Thoracic aorta endothelial cell (primary cell): ENCODE measurements around the gene UNC50. TPM values are rescaled to one million over a fixed set of nuclear protein-coding genes. Genes with fewer than 3 reads are reported as not detected.

Experiments used
- total RNA-seq: library from RNA; depleted of rRNA; stranded (reverse); fragments of >200 nt; gene quantifications from 2 replicates; pipeline ENCODE4 v1.2.3, GENCODE V29; 2012

Gene UNC50
- total RNA-seq: 36.4 and 40.1 TPM in 2 replicates

GRCh38 chr2:98608116-98608961 lies at the start of gene UNC50, which contains the start of gene COA5:
Gene UNC50, plus strand, starts transcription at chr2:98608589. Its CDS starts 1,171 bp downstream, at chr2:98609760.
Gene COA5, minus strand, starts transcription at chr2:98608512. Its CDS starts 107 bp downstream, at chr2:98608405.

Other genes starting within 250 kb of the UNC50 start
- 25.8 and 31.9 TPM in 2 replicates for gene INPP4A, start 163.7 kb upstream of the UNC50 start, total RNA-seq
- gene COA5, start 77 bp upstream of the UNC50 start, total RNA-seq: 16.0 and 23.0 TPM in 2 replicates
- gene MGAT4A, start 122.5 kb downstream of the UNC50 start, total RNA-seq: 83.0 and 136 TPM in 2 replicates